ENCODE measurements around the gene MFAP2. TPM values are rescaled to one million over a fixed set of nuclear protein-coding genes. Genes with fewer than 3 reads are reported as not detected.

MFAP2 gene
- total and polyA plus RNA-seq, 8 donors = 4.6 to 19.5 (median 8.7) TPM

- no peaks in the 10 kb centered on the region for H3K4me1 ChIP-seq
- TF ChIP-seq CTCF (IDR thresholded peaks at IDR 0.05) = no peak
- H3K36me3 ChIP-seq = peaks cover 0 to 56% (median 38%) of the 10 kb centered on the region in 3 donors
- peak in 1 of 6 donors; percentile 2 for DNase-seq
- no peak overlapping the region for H3K4me3 ChIP-seq
- intact Hi-C loops (cut with DNase I) = no loop called here
- no peak for FAIRE-seq
- no peak for ATAC-seq
- no peak overlapping the region for H3K27ac ChIP-seq
- 96 to 100% methylated on average over 2 of the region's 2 CpGs for WGBS, 2 donors
- H3K9me3 ChIP-seq = no peaks in the 10 kb centered on the region
- H3K27me3 ChIP-seq = no peaks in the 10 kb centered on the region
Observed at GRCh38 chr1:17020502-17020901, 40.1 kb upstream of the MFAP2 start.

- Histone ChIP-seq H3K36me3 (peaks cover 0 to 51% (median 38%) of the 10 kb centered on the region in 3 donors), H3K4me3 (no peak overlapping the region), H3K27ac (peak overlapping the region in 1 of 4 donors; percentile 15), H3K4me1 (peaks cover 0 to 4% (median under 1%) of the 10 kb centered on the region in 3 donors), H3K9me3 (no peaks in the 10 kb centered on the region), H3K27me3 (no peaks in the 10 kb centered on the region)
- peak in 1 of 6 donors; percentile 2 for DNase-seq
- WGBS, 2 donors = 27 to 30% methylated on average over 1 of the region's 1 CpG
- intact Hi-C loops (cut with DNase I) = no loop called here
- no peak for TF ChIP-seq CTCF (IDR thresholded peaks at IDR 0.05)
- ATAC-seq = peak in 1 of 4 donors; percentile 31
- no peak for FAIRE-seq
Observed at GRCh38 chr1:17018849-17019248, 38.4 kb upstream of the MFAP2 start.

- Histone ChIP-seq H3K27me3 (no peaks in the 10 kb centered on the region), H3K4me3 (no peak overlapping the region), H3K27ac (no peak overlapping the region), H3K4me1 (peaks cover 6 to 18% (median 12%) of the 10 kb centered on the region in 3 donors), H3K36me3 (peaks cover 0 to 37% (median 29%) of the 10 kb centered on the region in 3 donors), H3K9me3 (no peaks in the 10 kb centered on the region)
- 95 to 96% methylated on average over 7 of the region's 7 CpGs for WGBS, 2 donors
- intact Hi-C loops (cut with DNase I) = no loop called here
- ATAC-seq (no peak), DNase-seq (peak in 1 of 6 donors; percentile 17), FAIRE-seq (no peak)
- TF ChIP-seq CTCF (IDR thresholded peaks at IDR 0.05) = no peak
Observed at GRCh38 chr1:17017435-17017834, 37.0 kb upstream of the MFAP2 start.

- FAIRE-seq = no peak
- ATAC-seq = no peak
- 73 to 74% methylated on average over 5 of the region's 5 CpGs for WGBS, 2 donors
- no peaks in the 10 kb centered on the region for H3K9me3 ChIP-seq
- H3K27me3 ChIP-seq = no peaks in the 10 kb centered on the region
- H3K27ac ChIP-seq = no peak overlapping the region
- DNase-seq = no peak
- intact Hi-C loops (cut with DNase I) = no loop called here
- peaks cover 0 to 25% (median 19%) of the 10 kb centered on the region in 3 donors for H3K36me3 ChIP-seq
- H3K4me1 ChIP-seq = peaks cover 6 to 22% (median 18%) of the 10 kb centered on the region in 3 donors
- no peak overlapping the region for H3K4me3 ChIP-seq
- no peak for TF ChIP-seq CTCF (IDR thresholded peaks at IDR 0.05)
Observed at GRCh38 chr1:17016317-17016661, 35.9 kb upstream of the MFAP2 start.

- Histone ChIP-seq H3K4me1 (peaks cover 6 to 30% (median 18%) of the 10 kb centered on the region in 3 donors), H3K27ac (no peak overlapping the region), H3K4me3 (no peak overlapping the region), H3K36me3 (peaks cover 0 to 12% (median 5%) of the 10 kb centered on the region in 3 donors), H3K27me3 (no peaks in the 10 kb centered on the region), H3K9me3 (no peaks in the 10 kb centered on the region)
- TF ChIP-seq CTCF (IDR thresholded peaks at IDR 0.05) = no peak
- intact Hi-C loops (cut with DNase I) = no loop called here
- ATAC-seq = no peak
- no peak for FAIRE-seq
- 80 to 83% methylated on average over 10 of the region's 10 CpGs for WGBS, 2 donors
- DNase-seq = peak in 1 of 6 donors; percentile 18
Observed at GRCh38 chr1:17014671-17015567, 34.5 kb upstream of the MFAP2 start.

All from pancreas (tissue), 10 donors.